DOHH2 (cell line): ENCODE data around the gene SYNE1.

Experiments used
- H3F3A ChIP-seq: fragments of 200-600 bp; sonication (generic), shearing (Covaris generic); 2 replicates; pipeline ENCODE4 v1.6.0; 2016; ENCODE audit warnings: antibody characterized with exemption, mild to moderate bottlenecking; ENCODE audit not compliant: control insufficient read depth, insufficient read depth
- H3K27ac ChIP-seq: fragments of 200-600 bp; sonication (generic); 2 replicates; pipeline ENCODE4 v1.5.1; 2014; ENCODE audit warnings: low read depth, mild to moderate bottlenecking, low read length, moderate library complexity
- H3K27me3 ChIP-seq: fragments of 200-600 bp; sonication (generic); 2 replicates; pipeline ENCODE4 v1.6.1; 2014; ENCODE audit warnings: mild to moderate bottlenecking, low read length, mixed read lengths; ENCODE audit not compliant: control insufficient read depth
- H3K36me3 ChIP-seq: fragments of 200-600 bp; sonication (generic); 2 replicates; pipeline ENCODE4 v1.6.1; 2014; ENCODE audit warnings: mild to moderate bottlenecking, low read length, moderate library complexity, mixed read lengths; ENCODE audit not compliant: control insufficient read depth
- H3K4me1 ChIP-seq: fragments of 200-600 bp; sonication (generic); 2 replicates; pipeline ENCODE4 v1.6.1; 2014; ENCODE audit warnings: mild to moderate bottlenecking, low read length, mixed read lengths; ENCODE audit not compliant: control insufficient read depth
- H3K4me2 ChIP-seq: fragments of 200-600 bp; sonication (generic); 2 replicates; pipeline ENCODE4 v1.6.0; 2014; ENCODE audit warnings: mild to moderate bottlenecking, low read length, moderate library complexity
- H3K4me3 ChIP-seq: fragments of 200-600 bp; sonication (generic); 2 replicates; pipeline ENCODE4 v1.5.1; 2014; ENCODE audit warnings: mild to moderate bottlenecking, low read length, mixed read lengths
- H3K79me2 ChIP-seq: fragments of 200-600 bp; sonication (generic); 2 replicates; pipeline ENCODE4 v1.6.1; 2014; ENCODE audit warnings: mild to moderate bottlenecking, low read length, mixed read lengths; ENCODE audit not compliant: control insufficient read depth
- H3K9me2 ChIP-seq: fragments of 200-600 bp; sonication (generic); replicated peaks from 2 replicates; pipeline ENCODE4 v1.6.1; 2014; ENCODE audit warnings: mild to moderate bottlenecking, low read length, mixed read lengths; ENCODE audit not compliant: control insufficient read depth
- H3K9me3 ChIP-seq: fragments of 200-600 bp; sonication (generic); 2 replicates; pipeline ENCODE4 v1.6.1; 2014; ENCODE audit warnings: antibody characterized with exemption, low read length, mixed read lengths; ENCODE audit not compliant: control insufficient read depth, insufficient read depth
- H4K20me1 ChIP-seq: fragments of 200-600 bp; sonication (generic); 2 replicates; pipeline ENCODE4 v1.6.0; 2014; ENCODE audit warnings: low read depth, mild to moderate bottlenecking, antibody characterized with exemption, low read length, moderate library complexity; ENCODE audit not compliant: control insufficient read depth, insufficient read depth
- CTCF ChIP-seq: fragments of 200-600 bp; sonication (generic); IDR thresholded peaks from one replicate; pipeline ENCODE4 v1.5.1; 2014; ENCODE audit warnings: antibody characterized with exemption, mild to moderate bottlenecking, low read depth, low read length; ENCODE audit not compliant: poor library complexity, severe bottlenecking
- EZH2phosphoT487 ChIP-seq: fragments of 200-600 bp; sonication (generic); IDR thresholded peaks from 2 replicates; pipeline ENCODE4 v1.6.1; 2017; ENCODE audit warnings: borderline replicate concordance, mild to moderate bottlenecking, antibody characterized with exemption, low read length, moderate library complexity, mixed read lengths

The SYNE1 gene

GRCh38 chr6:152458648-152459644 is 178.2 kb downstream of the SYNE1 start:
- H3K4me2 ChIP-seq = no peak overlapping the region
- no peaks in the 10 kb centered on the region for H3K9me2 ChIP-seq
- no peaks in the 10 kb centered on the region for H4K20me1 ChIP-seq
- TF ChIP-seq EZH2phosphoT487 = no peak
- TF ChIP-seq CTCF = no peak
- no peaks in the 10 kb centered on the region for H3K36me3 ChIP-seq
- H3F3A ChIP-seq = no peaks in the 10 kb centered on the region
- no peaks in the 10 kb centered on the region for H3K79me2 ChIP-seq
- no peak overlapping the region for H3K27ac ChIP-seq
- H3K4me3 ChIP-seq = no peak overlapping the region
- peaks cover 5% of the 10 kb centered on the region; the same call in 1 of the 2 replicates for H3K27me3 ChIP-seq
- H3K9me3 ChIP-seq = no peaks in the 10 kb centered on the region
- no peaks in the 10 kb centered on the region for H3K4me1 ChIP-seq

GRCh38 chr6:152457949-152458624 is 179.1 kb downstream of the SYNE1 start:
- no peak overlapping the region for H3K4me3 ChIP-seq
- no peaks in the 10 kb centered on the region for H4K20me1 ChIP-seq
- H3K27me3 ChIP-seq = peaks cover 5% of the 10 kb centered on the region; the same call in 1 of the 2 replicates
- no peak overlapping the region for H3K4me2 ChIP-seq
- no peaks in the 10 kb centered on the region for H3F3A ChIP-seq
- no peak overlapping the region for H3K27ac ChIP-seq
- TF ChIP-seq CTCF (no peak), EZH2phosphoT487 (no peak)
- no peaks in the 10 kb centered on the region for H3K9me2 ChIP-seq
- no peaks in the 10 kb centered on the region for H3K36me3 ChIP-seq
- no peaks in the 10 kb centered on the region for H3K9me3 ChIP-seq
- no peaks in the 10 kb centered on the region for H3K79me2 ChIP-seq
- H3K4me1 ChIP-seq = no peaks in the 10 kb centered on the region

- H3K9me3 ChIP-seq = no peaks in the 10 kb centered on the region
- H3K27me3 ChIP-seq = 0 out of 2 replicates have a peak, but pooled peaks cover 5% of the 10 kb centered on the region
- H3K27ac ChIP-seq = no peak overlapping the region
- H3K79me2 ChIP-seq = no peaks in the 10 kb centered on the region
- TF ChIP-seq EZH2phosphoT487 (no peak), CTCF (no peak)
- no peaks in the 10 kb centered on the region for H3K9me2 ChIP-seq
- no peaks in the 10 kb centered on the region for H3F3A ChIP-seq
- H4K20me1 ChIP-seq = no peaks in the 10 kb centered on the region
- no peaks in the 10 kb centered on the region for H3K36me3 ChIP-seq
- no peaks in the 10 kb centered on the region for H3K4me1 ChIP-seq
- H3K4me3 ChIP-seq = no peak overlapping the region
- no peak overlapping the region for H3K4me2 ChIP-seq
Measured at GRCh38 chr6:152454003-152454402, 183.2 kb downstream of the SYNE1 start.
